Left lung (tissue), 10 donors: ENCODE data around the gene CFB. TPM values are rescaled to one million over a fixed set of nuclear protein-coding genes. Genes with fewer than 3 reads are reported as not detected.
"Not testable (repeated sequence)": the region's sequence is repeated elsewhere in the genome, so short reads cannot be mapped to it uniquely, and the experiment has no call there.

Experiments
- ATAC-seq: fragments of 200-7000 bp; cut with Tn5 transposase; one replicate; pipeline ENCODE4 v1.9.1; 2020; ENCODE audit warnings: moderate library complexity
- DNase-seq, 4 donors: peaks; one replicate each; pipeline ENCODE4 v3.0.0-alpha.2; 2013 to 2020
- H3K27ac ChIP-seq, 2 donors: fragments of 200-600 bp; sonication (generic) in 1 of 2; one replicate each; pipeline versions ENCODE4 v1.5.0 to v1.8.0; 2020 to 2021
- H3K27me3 ChIP-seq, 2 donors: fragments of 200-600 bp; sonication (generic) in 1 of 2; one replicate each; pipeline versions ENCODE4 v1.5.0 to v1.8.0; 2020 to 2021
- H3K36me3 ChIP-seq, 2 donors: fragments of 200-600 bp; sonication (generic) in 1 of 2; one replicate each; pipeline versions ENCODE4 v1.5.0 to v1.8.0; 2020 to 2021
- H3K4me1 ChIP-seq, 2 donors: fragments of 200-600 bp; one replicate each; pipeline ENCODE4 v1.8.0; 2021
- H3K4me3 ChIP-seq, 2 donors: fragments of 200-600 bp; sonication (generic) in 1 of 2; one replicate each; pipeline versions ENCODE4 v1.5.0 to v1.8.0; 2020 to 2021; ENCODE audit warnings: mild to moderate bottlenecking in 1 of 2
- H3K9me3 ChIP-seq, 2 donors: fragments of 200-600 bp; sonication (generic) in 1 of 2; one replicate each; pipeline versions ENCODE4 v1.5.0 to v1.8.0; 2020 to 2021
- intact Hi-C, 2 donors: fragments of 100-400 bp; cut with DNase I; formaldehyde crosslinking; loops; one replicate each; pipeline versions ENCODE4 v1.11.2 to v1.14.2; 2022
- polyA plus RNA-seq, 6 donors: library from polyadenylated mRNA; unstranded; fragments of 120-200 nt; gene quantifications; one replicate each; pipeline ENCODE4 v1.2.1, GENCODE V29; 2013; ENCODE audit not compliant: insufficient read length in 6 of 6
- total RNA-seq, 2 donors: library from RNA; stranded (reverse); fragmentation: NEBNext Ultra II Directional; extraction: Animal tissue kit (Norgen Biotek cat#: 25700); gene quantifications; one replicate each; pipeline ENCODE4 v1.2.1, GENCODE V29; 2021
- TF ChIP-seq, protein P1 (sequence below), 2 donors: fragments of 200-600 bp; sonication (generic) in 1 of 2; IDR thresholded peaks; one replicate each; pipeline versions ENCODE4 v1.5.0 to v1.8.0; 2021; ENCODE audit warnings: antibody characterized with exemption in 2 of 2
- donor health status: DM: no; HTN: yes; CAD: no.
- donor health status: DM: no; HTN: no; CAD: no.

The CFB gene
- total and polyA plus RNA-seq, 8 donors = 1.7 to 131 (median 4.2) TPM

DNA sequence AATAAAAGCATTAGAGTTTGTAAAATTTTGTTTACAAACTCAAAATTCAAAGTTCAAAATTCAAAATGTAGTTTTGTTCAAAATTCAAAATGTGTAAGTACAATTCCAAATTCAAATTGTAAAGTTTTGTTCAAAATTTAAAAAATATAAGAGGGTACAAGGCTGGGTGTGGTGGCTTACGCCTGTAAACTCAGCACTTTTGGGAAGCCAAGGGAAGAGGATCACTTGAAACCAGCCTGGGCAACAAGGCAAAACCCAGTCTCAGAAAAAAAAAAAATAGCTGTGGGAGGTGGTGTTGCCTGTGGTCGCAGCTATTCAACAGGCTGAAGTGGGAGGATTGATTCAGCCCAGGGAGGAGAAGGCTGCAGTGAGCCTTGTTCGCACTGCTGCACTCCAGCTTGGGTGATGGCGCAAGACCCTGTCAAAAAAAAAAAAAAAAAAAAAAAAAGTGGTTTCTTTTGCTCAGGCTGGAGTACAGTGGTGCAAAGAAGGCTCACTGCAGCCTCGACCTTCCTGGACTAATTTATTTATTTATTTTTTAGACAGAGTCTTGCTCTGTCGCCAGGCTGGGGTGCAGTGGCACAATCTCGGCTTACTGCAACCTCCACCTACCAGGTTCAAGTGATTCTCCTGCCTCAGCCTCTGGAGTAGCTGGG lies 38.6 kb upstream of the CFB start:
- peak in 1 of 4 donors; percentile 65 for DNase-seq
- peak; percentile 80 for ATAC-seq
- intact Hi-C loops = no loop called here
- no peaks in the 10 kb centered on the region for H3K36me3 ChIP-seq
- H3K4me3 ChIP-seq = no peak overlapping the region
- H3K27ac ChIP-seq = peak overlapping the region in 1 of 2 donors; percentile 3
- TF ChIP-seq, protein P1, sequence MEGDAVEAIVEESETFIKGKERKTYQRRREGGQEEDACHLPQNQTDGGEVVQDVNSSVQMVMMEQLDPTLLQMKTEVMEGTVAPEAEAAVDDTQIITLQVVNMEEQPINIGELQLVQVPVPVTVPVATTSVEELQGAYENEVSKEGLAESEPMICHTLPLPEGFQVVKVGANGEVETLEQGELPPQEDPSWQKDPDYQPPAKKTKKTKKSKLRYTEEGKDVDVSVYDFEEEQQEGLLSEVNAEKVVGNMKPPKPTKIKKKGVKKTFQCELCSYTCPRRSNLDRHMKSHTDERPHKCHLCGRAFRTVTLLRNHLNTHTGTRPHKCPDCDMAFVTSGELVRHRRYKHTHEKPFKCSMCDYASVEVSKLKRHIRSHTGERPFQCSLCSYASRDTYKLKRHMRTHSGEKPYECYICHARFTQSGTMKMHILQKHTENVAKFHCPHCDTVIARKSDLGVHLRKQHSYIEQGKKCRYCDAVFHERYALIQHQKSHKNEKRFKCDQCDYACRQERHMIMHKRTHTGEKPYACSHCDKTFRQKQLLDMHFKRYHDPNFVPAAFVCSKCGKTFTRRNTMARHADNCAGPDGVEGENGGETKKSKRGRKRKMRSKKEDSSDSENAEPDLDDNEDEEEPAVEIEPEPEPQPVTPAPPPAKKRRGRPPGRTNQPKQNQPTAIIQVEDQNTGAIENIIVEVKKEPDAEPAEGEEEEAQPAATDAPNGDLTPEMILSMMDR (IDR thresholded peaks at IDR 0.05) = no peak
- H3K9me3 ChIP-seq = no peaks in the 10 kb centered on the region
- H3K4me1 ChIP-seq = peaks cover 10 to 34% of the 10 kb centered on the region in 2 donors
- no peaks in the 10 kb centered on the region for H3K27me3 ChIP-seq

DNA sequence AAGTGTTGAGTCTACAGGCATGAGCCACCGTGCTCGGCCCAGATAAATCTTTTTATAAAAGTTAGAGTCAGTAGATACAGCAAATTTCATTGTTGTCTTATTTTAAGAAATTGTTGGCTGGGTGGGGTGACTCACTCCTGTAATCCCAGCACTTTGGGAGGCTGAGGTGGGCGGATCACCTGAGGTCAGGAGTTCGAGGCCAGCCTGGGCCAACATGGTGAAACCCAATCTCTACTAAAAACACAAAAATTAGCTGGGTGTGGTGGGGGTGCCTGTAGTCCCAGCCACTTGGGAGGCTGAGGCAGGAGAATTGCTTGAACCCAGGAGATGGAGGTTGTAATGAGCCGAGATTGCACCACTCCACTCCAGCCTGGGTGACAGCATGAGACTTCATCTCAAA lies 37.6 kb upstream of the CFB start:
- ATAC-seq, intact Hi-C loops: not testable (repeated sequence)

DNA sequence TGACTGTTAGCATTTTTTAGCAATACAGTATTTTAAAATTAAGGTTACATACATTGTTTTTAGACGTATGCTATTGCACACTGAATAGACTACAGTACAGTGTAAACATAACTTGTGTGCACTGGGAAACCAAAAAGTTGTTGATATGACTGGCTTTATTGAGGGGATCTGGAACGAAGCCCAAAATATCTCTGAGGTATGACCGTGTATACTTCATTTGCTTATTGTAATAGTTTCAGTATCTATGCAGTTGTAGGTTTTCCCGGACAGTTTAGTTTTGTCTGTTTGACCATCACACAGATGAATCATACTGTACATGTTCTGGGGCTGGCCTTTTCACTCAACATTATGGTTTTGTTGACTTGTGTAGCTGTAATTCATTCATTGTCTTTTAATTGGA lies 37.1 kb upstream of the CFB start:
- Histone ChIP-seq H3K36me3 (no peaks in the 10 kb centered on the region), H3K27ac (no peak overlapping the region), H3K4me3 (no peak overlapping the region), H3K27me3 (no peaks in the 10 kb centered on the region), H3K9me3 (no peaks in the 10 kb centered on the region), H3K4me1 (peaks cover 4 to 26% of the 10 kb centered on the region in 2 donors)
- DNase-seq (no peak), ATAC-seq (no peak)
- TF ChIP-seq, protein P1 (IDR thresholded peaks at IDR 0.05) = no peak
- intact Hi-C loops = no loop called here

More for the DNA sequence above, 37.6 kb upstream of the CFB start:
- DNase-seq, H3K27me3 ChIP-seq, H3K4me3 ChIP-seq, H3K36me3 ChIP-seq, H3K27ac ChIP-seq, H3K9me3 ChIP-seq: not testable (repeated sequence)
- peaks cover 4 to 26% of the 10 kb centered on the region in 2 donors for H3K4me1 ChIP-seq

DNA sequence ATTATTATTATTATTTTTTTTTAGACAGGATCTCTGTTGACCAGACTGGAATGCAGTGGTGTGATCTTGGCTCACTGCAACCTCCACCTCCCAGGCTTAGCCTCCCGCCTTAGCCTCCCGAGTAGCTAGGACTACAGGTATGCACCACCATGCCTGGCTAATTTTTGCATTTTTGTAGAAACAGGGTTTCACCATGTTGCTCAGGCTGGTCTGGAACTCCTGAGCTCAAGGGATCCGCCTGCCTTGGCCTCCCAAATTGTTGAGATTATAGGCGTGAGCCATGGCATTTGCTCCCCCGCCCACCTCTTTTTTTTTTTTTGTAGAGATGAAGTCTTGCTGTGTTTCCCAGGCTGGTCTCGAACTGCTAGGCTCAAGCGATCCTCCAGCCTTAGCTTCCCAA lies 36.6 kb upstream of the CFB start:
- H3K27me3 ChIP-seq, H3K36me3 ChIP-seq, ATAC-seq, H3K27ac ChIP-seq, H3K9me3 ChIP-seq, intact Hi-C loops, DNase-seq, H3K4me3 ChIP-seq: not testable (repeated sequence)
- peaks cover 4 to 26% of the 10 kb centered on the region in 2 donors for H3K4me1 ChIP-seq

DNA sequence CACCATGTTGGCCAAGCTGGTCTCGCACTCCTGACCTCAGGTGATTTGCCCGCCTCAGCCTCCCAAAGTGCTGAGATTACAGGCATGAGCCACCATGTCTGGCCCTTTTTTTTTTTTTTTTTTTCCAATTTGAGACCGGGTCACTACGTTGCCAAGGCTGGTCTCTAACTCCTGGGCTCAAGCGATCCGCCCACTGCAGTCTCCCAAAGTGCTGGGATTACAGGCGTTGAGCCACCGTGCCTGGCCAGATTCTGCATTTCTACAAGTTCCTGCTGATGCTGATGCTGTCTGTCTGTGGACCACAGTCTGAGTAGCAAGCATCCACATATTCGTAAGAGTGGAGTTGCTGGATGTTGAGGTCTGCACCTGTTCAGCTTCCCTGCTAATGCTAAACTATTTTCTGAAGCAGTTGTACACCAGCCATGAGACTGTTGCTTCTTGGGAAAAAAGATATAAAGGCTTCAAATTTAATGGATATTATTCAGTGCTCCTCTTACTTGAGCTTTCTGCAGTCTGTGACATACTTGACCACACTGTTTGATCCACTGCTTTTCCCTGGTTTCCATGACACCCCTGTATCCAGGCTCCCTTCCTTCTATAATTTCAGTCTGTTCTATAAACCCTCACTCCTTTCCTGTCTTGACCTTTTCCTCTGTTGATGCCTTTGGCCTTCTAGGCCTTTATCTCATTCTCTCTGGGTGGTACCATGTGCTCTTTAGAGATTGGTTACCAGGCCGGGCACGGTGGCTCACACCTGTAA lies 33.9 kb upstream of the CFB start:
- Histone ChIP-seq H3K4me3 (no peak overlapping the region), H3K27me3 (no peaks in the 10 kb centered on the region), H3K9me3 (no peaks in the 10 kb centered on the region), H3K27ac (peak overlapping the region in 1 of 2 donors; percentile 28), H3K36me3 (no peaks in the 10 kb centered on the region), H3K4me1 (peaks cover 3 to 25% of the 10 kb centered on the region in 2 donors)
- TF ChIP-seq, protein P1 (IDR thresholded peaks at IDR 0.05) = no peak
- no peak for ATAC-seq
- intact Hi-C loops = no loop called here
- no peak for DNase-seq

DNA sequence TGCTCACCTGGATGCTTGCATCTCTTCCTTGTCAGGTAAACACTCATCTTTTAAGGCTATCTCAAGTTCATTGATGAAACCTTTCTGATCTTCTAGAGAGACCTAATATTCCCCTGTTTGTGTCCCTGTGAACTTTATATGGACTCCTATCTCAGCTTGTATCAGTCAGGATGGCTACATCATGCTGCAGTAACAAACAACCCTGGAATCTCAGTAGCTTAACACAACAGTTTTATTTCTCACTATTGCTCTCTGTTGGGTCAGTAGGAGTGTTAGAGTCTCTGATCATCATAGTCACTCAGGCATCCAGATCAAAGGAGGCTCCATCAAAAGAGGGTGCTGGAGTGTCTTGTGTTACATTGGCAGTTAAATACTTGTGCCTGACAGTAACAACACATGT lies 30.5 kb upstream of the CFB start:
- no peak overlapping the region for H3K4me3 ChIP-seq
- intact Hi-C loops = no loop called here
- DNase-seq (no peak), ATAC-seq (no peak)
- TF ChIP-seq, protein P1 (IDR thresholded peaks at IDR 0.05) = no peak
- no peaks in the 10 kb centered on the region for H3K27me3 ChIP-seq
- no peak overlapping the region for H3K27ac ChIP-seq
- H3K4me1 ChIP-seq = peaks cover 0 to 15% of the 10 kb centered on the region in 2 donors
- H3K36me3 ChIP-seq = no peaks in the 10 kb centered on the region
- H3K9me3 ChIP-seq = no peaks in the 10 kb centered on the region
